Astrocyte (in vitro differentiated cells and primary cell): Measurements from ENCODE around the gene RITA1. TPM values are rescaled to one million over a fixed set of nuclear protein-coding genes. Genes with fewer than 3 reads are reported as not detected.

Source experiments
- DNase-seq: peaks from one replicate; pipeline ENCODE4 v3.0.0-alpha.2; 2010; ENCODE audit warnings: low read depth
- FAIRE-seq: peaks from 2 replicates; lab custom pipeline; 2011; peaks lifted over from hg19 to GRCh38; lab: Jason Lieb, UNC
- H2AFZ ChIP-seq: 2 replicates; pipeline ENCODE4 v1.6.0; 2012; ENCODE audit warnings: low read depth, low read length, inconsistent platforms
- H3K27ac ChIP-seq: 2 replicates; pipeline ENCODE4 v1.5.1; 2011; ENCODE audit warnings: low read depth, low read length, inconsistent platforms
- H3K27me3 ChIP-seq: 2 replicates; pipeline ENCODE4 v1.6.0; 2011; ENCODE audit warnings: low read length, inconsistent platforms; ENCODE audit not compliant: insufficient read depth
- H3K36me3 ChIP-seq: 2 replicates; pipeline ENCODE4 v1.5.1; 2011; ENCODE audit warnings: low read length, inconsistent platforms; ENCODE audit not compliant: insufficient read depth
- H3K4me1 ChIP-seq: 2 replicates; pipeline ENCODE4 v1.5.1; 2011; ENCODE audit warnings: low read length, inconsistent platforms; ENCODE audit not compliant: insufficient read depth
- H3K4me2 ChIP-seq: 2 replicates; pipeline ENCODE4 v1.6.0; 2012; ENCODE audit warnings: low read length, inconsistent platforms
- H3K4me3 ChIP-seq: 2 replicates; pipeline ENCODE4 v1.5.1; 2011; ENCODE audit warnings: low read depth, mild to moderate bottlenecking, low read length, inconsistent platforms; ENCODE audit not compliant: insufficient read depth
- H3K79me2 ChIP-seq: 2 replicates; pipeline ENCODE4 v1.6.0; 2012; ENCODE audit warnings: mild to moderate bottlenecking, low read length, inconsistent platforms; ENCODE audit not compliant: insufficient read depth
- H3K9ac ChIP-seq: 2 replicates; pipeline ENCODE4 v1.6.0; 2012; ENCODE audit warnings: mild to moderate bottlenecking, low read length, inconsistent platforms
- H3K9me3 ChIP-seq: 2 replicates; pipeline ENCODE4 v1.5.1; 2012; ENCODE audit warnings: low read depth, mild to moderate bottlenecking, low read length, inconsistent platforms; ENCODE audit not compliant: insufficient read depth
- H4K20me1 ChIP-seq: 2 replicates; pipeline ENCODE4 v1.6.0; 2012; ENCODE audit warnings: low read length, inconsistent platforms; ENCODE audit not compliant: insufficient read depth
- H3K27ac Mint-ChIP-seq: one replicate; pipeline ENCODE4 v1.8.0; 2021; ENCODE audit warnings: mild to moderate bottlenecking, mixed read lengths; ENCODE audit not compliant: unreplicated experiment
- H3K27me3 Mint-ChIP-seq: one replicate; pipeline ENCODE4 v1.8.0; 2021; ENCODE audit warnings: low read depth, mixed read lengths; ENCODE audit not compliant: unreplicated experiment
- H3K36me3 Mint-ChIP-seq: one replicate; pipeline ENCODE4 v1.8.0; 2021; ENCODE audit warnings: low read depth, mixed read lengths; ENCODE audit not compliant: unreplicated experiment
- H3K4me1 Mint-ChIP-seq: one replicate; pipeline ENCODE4 v1.8.0; 2021; ENCODE audit warnings: low read depth, mixed read lengths; ENCODE audit not compliant: unreplicated experiment
- H3K4me3 Mint-ChIP-seq: one replicate; pipeline ENCODE4 v1.8.0; 2021; ENCODE audit warnings: mild to moderate bottlenecking, moderate library complexity, mixed read lengths; ENCODE audit not compliant: unreplicated experiment
- H3K9me3 Mint-ChIP-seq: one replicate; pipeline ENCODE4 v1.8.0; 2021; ENCODE audit warnings: mild to moderate bottlenecking, mixed read lengths; ENCODE audit not compliant: unreplicated experiment
- CTCF ChIP-seq: IDR thresholded peaks from 2 replicates; pipeline ENCODE4 v1.5.1; 2011; ENCODE audit warnings: low read depth, mild to moderate bottlenecking, inconsistent platforms, low read length, moderate library complexity; ENCODE audit not compliant: insufficient read depth
- EZH2 ChIP-seq: IDR thresholded peaks from 2 replicates; pipeline ENCODE4 v1.6.1; 2012; ENCODE audit warnings: mild to moderate bottlenecking, low read length, inconsistent platforms; ENCODE audit not compliant: insufficient read depth
- total RNA-seq: library from RNA; stranded (reverse); gene quantifications from 2 replicates; pipeline ENCODE4 v1.2.1, GENCODE V29; 2021

Gene RITA1
- total RNA-seq, 1 donor from 2014 or later: 23.5 TPM

- no peaks in the 10 kb centered on the region for H3K9me3 ChIP-seq
- Mint-ChIP-seq H3K27me3 (no peaks in the 10 kb centered on the region), H3K27ac (no peak overlapping the region), H3K36me3 (peaks cover 21% of the 10 kb centered on the region), H3K4me3 (no peak overlapping the region), H3K9me3 (no peaks in the 10 kb centered on the region), H3K4me1 (no peaks in the 10 kb centered on the region)
- no peaks in the 10 kb centered on the region for H3K4me1 ChIP-seq
- FAIRE-seq (no peak), DNase-seq (no peak)
- H3K4me3 ChIP-seq: no peak overlapping the region
- no peak overlapping the region for H3K9ac ChIP-seq
- H3K4me2 ChIP-seq: no peak overlapping the region
- H3K27me3 ChIP-seq: no peaks in the 10 kb centered on the region
- no peaks in the 10 kb centered on the region for H3K79me2 ChIP-seq
- peaks cover 30% of the 10 kb centered on the region for H4K20me1 ChIP-seq
- no peak overlapping the region for H2AFZ ChIP-seq
- no peak for TF ChIP-seq CTCF
- TF ChIP-seq EZH2: no peak
- H3K36me3 ChIP-seq: peaks cover 47% of the 10 kb centered on the region
- no peak overlapping the region for H3K27ac ChIP-seq
Observed at GRCh38 chr12:113170457-113170856, 15.1 kb upstream of the RITA1 start.

- Histone ChIP-seq H3K9me3 (no peaks in the 10 kb centered on the region), H2AFZ (no peak overlapping the region), H3K4me3 (no peak overlapping the region), H3K36me3 (peaks cover 47% of the 10 kb centered on the region), H3K79me2 (no peaks in the 10 kb centered on the region), H3K27ac (no peak overlapping the region), H3K9ac (no peak overlapping the region), H3K27me3 (no peaks in the 10 kb centered on the region), H3K4me1 (no peaks in the 10 kb centered on the region), H3K4me2 (no peak overlapping the region), H4K20me1 (peaks cover 28% of the 10 kb centered on the region)
- TF ChIP-seq CTCF (no peak), EZH2 (no peak)
- FAIRE-seq (no peak), DNase-seq (no peak)
- H3K36me3 Mint-ChIP-seq: peaks cover 19% of the 10 kb centered on the region
- H3K9me3 Mint-ChIP-seq: no peaks in the 10 kb centered on the region
- no peaks in the 10 kb centered on the region for H3K4me1 Mint-ChIP-seq
- no peak overlapping the region for H3K4me3 Mint-ChIP-seq
- H3K27me3 Mint-ChIP-seq: no peaks in the 10 kb centered on the region
- peak overlapping the region; percentile 89 for H3K27ac Mint-ChIP-seq
Observed at GRCh38 chr12:113170926-113171325, 14.6 kb upstream of the RITA1 start.

GRCh38 chr12:113171543-113171942 lies 14.0 kb upstream of the RITA1 start:
- no peaks in the 10 kb centered on the region for H3K4me1 Mint-ChIP-seq
- Histone ChIP-seq H3K27ac (no peak overlapping the region), H3K4me3 (no peak overlapping the region), H3K9ac (no peak overlapping the region), H3K79me2 (no peaks in the 10 kb centered on the region), H4K20me1 (peaks cover 28% of the 10 kb centered on the region), H3K27me3 (no peaks in the 10 kb centered on the region), H3K36me3 (peaks cover 44% of the 10 kb centered on the region), H3K4me1 (no peaks in the 10 kb centered on the region), H3K9me3 (peaks cover under 1% of the 10 kb centered on the region), H3K4me2 (no peak overlapping the region), H2AFZ (no peak overlapping the region)
- FAIRE-seq (no peak), DNase-seq (no peak)
- H3K27me3 Mint-ChIP-seq: no peaks in the 10 kb centered on the region
- H3K27ac Mint-ChIP-seq: no peak overlapping the region
- H3K4me3 Mint-ChIP-seq: no peak overlapping the region
- H3K9me3 Mint-ChIP-seq: no peaks in the 10 kb centered on the region
- H3K36me3 Mint-ChIP-seq: peaks cover 18% of the 10 kb centered on the region
- TF ChIP-seq EZH2: no peak
- TF ChIP-seq CTCF: no peak
